SK-N-SH treated with all-trans-retinoic acid at 6 μM for 48 hours (cell line): Measurements from ENCODE around the gene PDE9A.

Source experiments
- ATAC-seq: fragments of 200-7000 bp; cut with Tn5 transposase; 3 replicates; pipeline ENCODE4 v1.9.1; 2020; ENCODE audit warnings: mild to moderate bottlenecking, moderate library complexity
- ARNTL ChIP-seq: fragments of 450-650 bp; formaldehyde crosslinking; IDR thresholded peaks from 2 replicates; pipeline ENCODE4 v1.5.0; 2020; ENCODE audit warnings: low read depth, mild to moderate bottlenecking, moderate library complexity, borderline replicate concordance
- BACH2 ChIP-seq: fragments of 250-450 bp; sonication (Bioruptor Pico); IDR thresholded peaks from 2 replicates; pipeline ENCODE4 v1.9.0; 2021; ENCODE audit warnings: mild to moderate bottlenecking, borderline replicate concordance
- CREB5 ChIP-seq: fragments of 250-450 bp; sonication (Bioruptor Pico); IDR thresholded peaks from 2 replicates; pipeline ENCODE4 v1.5.1; 2020; ENCODE audit warnings: low read depth, mild to moderate bottlenecking, moderate library complexity
- CSDC2 ChIP-seq: fragments of 250-450 bp; sonication (Bioruptor Pico); IDR thresholded peaks from 2 replicates; pipeline ENCODE4 v1.5.0; 2020; ENCODE audit warnings: mild to moderate bottlenecking, moderate library complexity
- ISL1 ChIP-seq: fragments of 250-450 bp; sonication (Bioruptor Pico); IDR thresholded peaks from 2 replicates; pipeline ENCODE4 v2.1.2; 2022; ENCODE audit warnings: mild to moderate bottlenecking, moderate library complexity
- OSR1 ChIP-seq: fragments of 250-450 bp; sonication (Bioruptor Pico); IDR thresholded peaks from 2 replicates; pipeline ENCODE4 v1.8.0; 2022; ENCODE audit warnings: moderate library complexity, mild to moderate bottlenecking, inconsistent platforms
- PATZ1 ChIP-seq: fragments of 250-450 bp; sonication (Bioruptor Pico); IDR thresholded peaks from 2 replicates; pipeline ENCODE4 v1.8.0; 2020; ENCODE audit warnings: mild to moderate bottlenecking, moderate library complexity, borderline replicate concordance
- RARB ChIP-seq: fragments of 250-450 bp; sonication (Bioruptor Pico); IDR thresholded peaks from 2 replicates; pipeline ENCODE4 v1.8.0; 2021; ENCODE audit warnings: mild to moderate bottlenecking, moderate library complexity
- TCF4 ChIP-seq: fragments of 250-450 bp; sonication (Bioruptor Pico); IDR thresholded peaks from 2 replicates; pipeline ENCODE4 v1.8.0; 2021; ENCODE audit warnings: mild to moderate bottlenecking, moderate library complexity, borderline replicate concordance
- ZC3H10 ChIP-seq: fragments of 250-450 bp; sonication (Bioruptor Pico); IDR thresholded peaks from 2 replicates; pipeline ENCODE4 v1.5.1; 2021; ENCODE audit warnings: mild to moderate bottlenecking, moderate library complexity
- ZFP30 ChIP-seq: fragments of 450-650 bp; formaldehyde crosslinking; IDR thresholded peaks from 2 replicates; pipeline ENCODE4 v1.5.0; 2022; ENCODE audit warnings: mild to moderate bottlenecking, moderate library complexity
- ZNF565 ChIP-seq: fragments of 450-650 bp; formaldehyde crosslinking; conservative IDR thresholded peaks from 2 replicates; pipeline ENCODE4 v1.5.0; 2020; ENCODE audit warnings: low read depth, mild to moderate bottlenecking, moderate library complexity
- ZNF8 ChIP-seq: fragments of 450-650 bp; formaldehyde crosslinking; IDR thresholded peaks from 2 replicates; pipeline ENCODE4 v1.5.0; 2020; ENCODE audit warnings: mild to moderate bottlenecking, moderate library complexity
- TF ChIP-seq, protein P1 (sequence below): fragments of 250-450 bp; sonication (Bioruptor Pico); IDR thresholded peaks from 2 replicates; pipeline ENCODE4 v1.5.0; 2020; ENCODE audit warnings: mild to moderate bottlenecking, moderate library complexity

PDE9A gene

DNA sequence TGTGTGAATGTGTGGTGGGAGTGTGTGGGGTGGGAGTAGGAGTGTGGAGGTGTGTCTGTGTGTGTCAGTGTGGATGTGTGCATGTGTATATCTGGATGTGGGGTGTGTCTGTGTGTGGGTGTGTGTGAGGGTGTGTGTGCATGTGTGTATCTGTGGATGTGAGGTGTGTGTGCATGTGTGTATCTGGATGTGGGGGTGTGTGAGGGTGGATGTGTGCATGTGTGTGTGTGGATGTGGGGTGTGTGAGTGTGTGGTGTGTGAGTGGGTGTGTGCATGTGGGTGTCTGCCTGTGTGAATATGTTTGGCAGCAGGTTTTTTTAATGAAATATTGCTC, 106.1 kb downstream of the PDE9A start:
- TF ChIP-seq CREB5 (no peak), RARB (CRISPR knock-in tag) (no peak), ISL1 (CRISPR knock-in tag) (no peak), OSR1 (CRISPR knock-in tag) (no peak), ZNF565 (CRISPR knock-in tag) (no peak), BACH2 (CRISPR knock-in tag) (no peak), TCF4 (CRISPR knock-in tag) (no peak), ZFP30 (CRISPR knock-in tag) (no peak)
- TF ChIP-seq, protein P1, sequence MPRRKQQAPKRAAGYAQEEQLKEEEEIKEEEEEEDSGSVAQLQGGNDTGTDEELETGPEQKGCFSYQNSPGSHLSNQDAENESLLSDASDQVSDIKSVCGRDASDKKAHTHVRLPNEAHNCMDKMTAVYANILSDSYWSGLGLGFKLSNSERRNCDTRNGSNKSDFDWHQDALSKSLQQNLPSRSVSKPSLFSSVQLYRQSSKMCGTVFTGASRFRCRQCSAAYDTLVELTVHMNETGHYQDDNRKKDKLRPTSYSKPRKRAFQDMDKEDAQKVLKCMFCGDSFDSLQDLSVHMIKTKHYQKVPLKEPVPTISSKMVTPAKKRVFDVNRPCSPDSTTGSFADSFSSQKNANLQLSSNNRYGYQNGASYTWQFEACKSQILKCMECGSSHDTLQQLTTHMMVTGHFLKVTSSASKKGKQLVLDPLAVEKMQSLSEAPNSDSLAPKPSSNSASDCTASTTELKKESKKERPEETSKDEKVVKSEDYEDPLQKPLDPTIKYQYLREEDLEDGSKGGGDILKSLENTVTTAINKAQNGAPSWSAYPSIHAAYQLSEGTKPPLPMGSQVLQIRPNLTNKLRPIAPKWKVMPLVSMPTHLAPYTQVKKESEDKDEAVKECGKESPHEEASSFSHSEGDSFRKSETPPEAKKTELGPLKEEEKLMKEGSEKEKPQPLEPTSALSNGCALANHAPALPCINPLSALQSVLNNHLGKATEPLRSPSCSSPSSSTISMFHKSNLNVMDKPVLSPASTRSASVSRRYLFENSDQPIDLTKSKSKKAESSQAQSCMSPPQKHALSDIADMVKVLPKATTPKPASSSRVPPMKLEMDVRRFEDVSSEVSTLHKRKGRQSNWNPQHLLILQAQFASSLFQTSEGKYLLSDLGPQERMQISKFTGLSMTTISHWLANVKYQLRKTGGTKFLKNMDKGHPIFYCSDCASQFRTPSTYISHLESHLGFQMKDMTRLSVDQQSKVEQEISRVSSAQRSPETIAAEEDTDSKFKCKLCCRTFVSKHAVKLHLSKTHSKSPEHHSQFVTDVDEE (CRISPR knock-in tag) = no peak
- no peak for ATAC-seq

DNA sequence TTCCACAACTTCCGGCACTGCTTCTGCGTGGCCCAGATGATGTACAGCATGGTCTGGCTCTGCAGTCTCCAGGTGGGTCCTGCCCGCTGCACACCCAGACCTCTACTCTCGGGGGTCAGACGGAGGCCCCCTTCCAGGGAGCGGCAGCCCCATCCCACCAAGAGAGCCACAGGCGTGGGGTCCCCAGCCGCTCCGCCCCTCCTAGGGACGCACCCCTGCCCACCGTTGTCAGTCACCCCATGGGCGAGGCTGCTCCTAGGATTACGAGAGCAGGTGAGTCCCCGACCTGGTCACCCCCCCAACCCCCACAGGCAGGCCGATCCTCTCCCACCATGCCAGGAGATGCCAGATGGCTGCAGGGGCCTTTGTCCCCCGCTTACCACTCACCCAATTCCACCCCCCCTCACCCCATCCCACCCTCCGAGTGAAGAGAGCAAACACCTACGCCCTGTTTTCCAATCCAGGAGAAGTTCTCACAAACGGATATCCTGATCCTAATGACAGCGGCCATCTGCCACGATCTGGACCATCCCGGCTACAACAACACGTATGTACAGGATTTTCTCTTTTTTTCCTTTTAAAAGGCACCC, 107.0 kb downstream of the PDE9A start:
- TF ChIP-seq PATZ1 (CRISPR knock-in tag) = no peak
- no peak for TF ChIP-seq RARB (CRISPR knock-in tag)
- TF ChIP-seq, protein P1 (CRISPR knock-in tag) = no peak
- TF ChIP-seq CSDC2 (CRISPR knock-in tag) = no peak
- no peak for TF ChIP-seq ZNF8 (CRISPR knock-in tag)
- TF ChIP-seq CREB5 = no peak
- no peak for TF ChIP-seq BACH2 (CRISPR knock-in tag)
- no peak for ATAC-seq

DNA sequence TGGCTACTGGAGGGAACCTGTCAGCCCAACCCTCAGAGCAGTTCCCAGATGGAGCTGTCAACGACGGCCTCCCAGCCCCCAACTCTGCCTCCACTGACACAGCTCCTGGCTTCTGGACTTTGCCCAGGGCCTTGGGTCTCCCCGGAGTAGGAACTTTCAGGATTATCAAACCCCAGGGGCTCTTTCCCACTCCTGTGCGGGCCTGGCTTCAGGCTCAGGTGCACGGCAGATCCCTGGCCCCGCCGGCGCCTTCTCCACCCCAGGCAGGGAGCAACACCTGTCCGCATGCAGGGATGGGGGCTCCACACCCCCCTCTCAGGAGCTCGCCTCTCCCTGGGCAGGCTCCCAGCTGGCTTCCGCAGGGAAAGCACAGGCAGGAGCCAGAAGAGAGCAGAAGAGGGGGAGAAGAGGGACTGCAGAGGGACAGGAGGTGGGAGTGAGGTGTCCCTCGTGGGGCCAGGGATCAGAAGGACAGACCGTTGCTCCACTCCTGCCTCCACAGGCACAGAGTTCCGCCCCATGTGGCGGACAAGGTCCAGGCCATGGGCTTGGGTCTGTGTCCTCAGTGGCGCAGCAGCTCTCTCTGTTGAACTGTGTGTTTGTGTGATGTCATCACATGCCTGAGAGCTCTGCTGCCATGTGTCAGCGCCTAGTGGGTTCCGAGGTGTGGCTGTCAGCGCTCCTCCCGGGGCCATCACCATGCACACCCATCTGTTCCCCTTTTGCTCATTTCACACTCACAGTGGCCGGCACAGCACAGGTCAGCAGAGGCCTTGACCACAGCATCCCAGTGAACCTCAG, 107.7 kb downstream of the PDE9A start:
- ATAC-seq = no peak
- no peak for TF ChIP-seq ZC3H10 (CRISPR knock-in tag)

- ATAC-seq = no peak
- TF ChIP-seq ARNTL (CRISPR knock-in tag) (no peak), BACH2 (CRISPR knock-in tag) (no peak)
Measured at GRCh38 chr21:42761776-42762335, 108.4 kb downstream of the PDE9A start.
